CD4-positive, alpha-beta T cell (primary cell): ENCODE measurements around the gene CCNL1. TPM values are rescaled to one million over a fixed set of nuclear protein-coding genes. Genes with fewer than 3 reads are reported as not detected.

Experiments used
- ATAC-seq: fragments of 200-7000 bp; cut with Tn5 transposase; one replicate; pipeline ENCODE4 v1.10.0; 2022; ENCODE audit warnings: mild to moderate bottlenecking; ENCODE audit not compliant: poor library complexity
- CTCF ChIA-PET: fragments of 350-600 bp; sonication (Branson Sonifier 250); formaldehyde crosslinking; loops from one replicate; lab custom pipeline; 2021; ENCODE audit warnings: antibody characterized with exemption, inconsistent platforms; lab: Charles Lee
- POLR2A ChIA-PET: fragments of 350-600 bp; sonication (Branson Sonifier 250); formaldehyde crosslinking; loops from one replicate; lab custom pipeline; 2021; ENCODE audit warnings: antibody characterized with exemption, inconsistent platforms; lab: Charles Lee
- DNase-seq, 14 experiments: peaks; one replicate each; pipeline ENCODE4 v3.0.0-alpha.2; 2013 to 2020; ENCODE audit warnings: mixed read lengths in 2 of 14
- H3K27ac ChIP-seq, 2 donors: one replicate each; pipeline versions ENCODE4 v1.5.1 to v1.7.0; 2013; ENCODE audit warnings: low read length in 2 of 2, low read depth in 1 of 2, mild to moderate bottlenecking in 1 of 2
- H3K27me3 ChIP-seq, 2 experiments: 1 replicate in 1 of 2; 2 replicates in 1 of 2; pipeline versions ENCODE4 v1.6.1 to v1.7.0; 2013; ENCODE audit warnings: low read length in 2 of 2, control low read depth in 1 of 2, mild to moderate bottlenecking in 1 of 2, moderate library complexity in 1 of 2; ENCODE audit not compliant: insufficient read depth in 2 of 2, control insufficient read depth in 1 of 2
- H3K36me3 ChIP-seq: one replicate; pipeline ENCODE4 v1.6.1; 2013; ENCODE audit warnings: low read length, control low read depth; ENCODE audit not compliant: insufficient read depth
- H3K4me1 ChIP-seq: one replicate; pipeline ENCODE4 v1.6.1; 2013; ENCODE audit warnings: low read length, control low read depth; ENCODE audit not compliant: insufficient read depth
- H3K4me3 ChIP-seq: one replicate; pipeline ENCODE4 v1.5.1; 2013; ENCODE audit warnings: mild to moderate bottlenecking, low read length, moderate library complexity
- H3K9me3 ChIP-seq, 2 experiments: 1 replicate in 1 of 2; 2 replicates in 1 of 2; pipeline versions ENCODE4 v1.6.1 to v1.7.0; 2013; ENCODE audit warnings: low read length in 2 of 2, mild to moderate bottlenecking in 2 of 2, control low read depth in 1 of 2, moderate library complexity in 1 of 2; ENCODE audit not compliant: control insufficient read depth in 1 of 2, insufficient read depth in 1 of 2
- H3K27ac Mint-ChIP-seq: one replicate; pipeline ENCODE4 v1.8.0; 2020; ENCODE audit warnings: mixed read lengths
- H3K27me3 Mint-ChIP-seq: one replicate; pipeline ENCODE4 v1.8.0; 2021; ENCODE audit warnings: mixed read lengths
- H3K36me3 Mint-ChIP-seq: one replicate; pipeline ENCODE4 v1.8.0; 2021; ENCODE audit warnings: low read depth, mixed read lengths
- H3K4me1 Mint-ChIP-seq: one replicate; pipeline ENCODE4 v1.8.0; 2021; ENCODE audit warnings: low read depth, mixed read lengths
- H3K4me3 Mint-ChIP-seq: one replicate; pipeline ENCODE4 v1.8.0; 2020; ENCODE audit warnings: mild to moderate bottlenecking, mixed read lengths
- H3K9me3 Mint-ChIP-seq: one replicate; pipeline ENCODE4 v1.8.0; 2020; ENCODE audit warnings: mixed read lengths
- intact Hi-C, 2 experiments: fragments of 100-400 bp; cut with DNase I in 1 of 2; cut with micrococcal nuclease in 1 of 2; formaldehyde crosslinking; loops; one replicate each; pipeline versions ENCODE4 v1.15.1 to v1.9.0; 2023 to 2025; cut with DNase I, micrococcal nuclease
- total RNA-seq, 174 experiments: library from RNA in 2 of 174; stranded (reverse) in 2 of 174; gene quantifications; one replicate each; pipeline ENCODE4 v1.2.3 and lab custom pipeline; 2021 to 2026
- TF ChIP-seq, protein P1 (sequence below): fragments of 200-600 bp; IDR thresholded peaks from one replicate; pipeline ENCODE4 v1.8.0; 2022; ENCODE audit warnings: antibody characterized with exemption, mild to moderate bottlenecking

CCNL1 gene
- total RNA-seq, 2 experiments from 2014 or later = 1,350 to 1,388 TPM

GRCh38 chr3:157100096-157100477, 59.9 kb downstream of the CCNL1 start:
- POLR2A ChIA-PET = no interaction called here
- no peak overlapping the region for H3K4me3 ChIP-seq
- H3K4me3 Mint-ChIP-seq = no peak overlapping the region
- no peaks in the 10 kb centered on the region for H3K36me3 Mint-ChIP-seq
- no peaks in the 10 kb centered on the region for H3K9me3 ChIP-seq
- DNase-seq (no peak), ATAC-seq (no peak)
- no peak overlapping the region for H3K27ac Mint-ChIP-seq
- no peak overlapping the region for H3K27ac ChIP-seq
- TF ChIP-seq, protein P1, sequence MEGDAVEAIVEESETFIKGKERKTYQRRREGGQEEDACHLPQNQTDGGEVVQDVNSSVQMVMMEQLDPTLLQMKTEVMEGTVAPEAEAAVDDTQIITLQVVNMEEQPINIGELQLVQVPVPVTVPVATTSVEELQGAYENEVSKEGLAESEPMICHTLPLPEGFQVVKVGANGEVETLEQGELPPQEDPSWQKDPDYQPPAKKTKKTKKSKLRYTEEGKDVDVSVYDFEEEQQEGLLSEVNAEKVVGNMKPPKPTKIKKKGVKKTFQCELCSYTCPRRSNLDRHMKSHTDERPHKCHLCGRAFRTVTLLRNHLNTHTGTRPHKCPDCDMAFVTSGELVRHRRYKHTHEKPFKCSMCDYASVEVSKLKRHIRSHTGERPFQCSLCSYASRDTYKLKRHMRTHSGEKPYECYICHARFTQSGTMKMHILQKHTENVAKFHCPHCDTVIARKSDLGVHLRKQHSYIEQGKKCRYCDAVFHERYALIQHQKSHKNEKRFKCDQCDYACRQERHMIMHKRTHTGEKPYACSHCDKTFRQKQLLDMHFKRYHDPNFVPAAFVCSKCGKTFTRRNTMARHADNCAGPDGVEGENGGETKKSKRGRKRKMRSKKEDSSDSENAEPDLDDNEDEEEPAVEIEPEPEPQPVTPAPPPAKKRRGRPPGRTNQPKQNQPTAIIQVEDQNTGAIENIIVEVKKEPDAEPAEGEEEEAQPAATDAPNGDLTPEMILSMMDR = no peak
- peaks cover 17% of the 10 kb centered on the region for H3K4me1 Mint-ChIP-seq
- CTCF ChIA-PET = no interaction called here
- H3K27me3 ChIP-seq = no peaks in the 10 kb centered on the region
- H3K4me1 ChIP-seq = peaks cover 19% of the 10 kb centered on the region
- no peaks in the 10 kb centered on the region for H3K27me3 Mint-ChIP-seq
- H3K36me3 ChIP-seq = no peaks in the 10 kb centered on the region
- intact Hi-C loops = no loop called here
- H3K9me3 Mint-ChIP-seq = no peaks in the 10 kb centered on the region

GRCh38 chr3:157099326-157100095, 60.4 kb downstream of the CCNL1 start:
- H3K27ac Mint-ChIP-seq = no peak overlapping the region
- DNase-seq = no peak
- ChIA-PET POLR2A (no interaction called here), CTCF (no interaction called here)
- H3K36me3 Mint-ChIP-seq = no peaks in the 10 kb centered on the region
- H3K27me3 Mint-ChIP-seq = no peaks in the 10 kb centered on the region
- Histone ChIP-seq H3K36me3 (no peaks in the 10 kb centered on the region), H3K4me1 (peaks cover 14% of the 10 kb centered on the region), H3K9me3 (no peaks in the 10 kb centered on the region), H3K4me3 (no peak overlapping the region), H3K27ac (no peak overlapping the region), H3K27me3 (no peaks in the 10 kb centered on the region)
- no peak for ATAC-seq
- H3K4me1 Mint-ChIP-seq = peaks cover 12% of the 10 kb centered on the region
- intact Hi-C loops = no loop called here
- TF ChIP-seq, protein P1 = no peak
- no peak overlapping the region for H3K4me3 Mint-ChIP-seq
- H3K9me3 Mint-ChIP-seq = no peaks in the 10 kb centered on the region

DNA sequence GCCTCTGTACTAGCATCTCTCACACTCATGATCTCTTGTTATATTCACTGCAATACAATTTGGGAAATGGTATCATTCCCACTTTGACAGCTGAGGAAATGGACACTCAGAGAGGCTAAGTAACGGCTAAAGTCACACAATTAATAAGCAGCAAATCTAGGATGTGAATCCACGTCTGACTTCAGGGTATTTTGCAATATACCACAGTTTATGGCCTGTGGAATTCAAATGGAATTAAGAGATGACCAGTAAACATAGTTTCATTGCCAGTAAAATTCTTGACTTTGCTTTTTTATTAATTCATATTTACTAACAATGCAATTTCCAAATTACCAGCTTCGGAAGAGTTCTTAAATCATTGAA, 61.1 kb downstream of the CCNL1 start:
- H3K27ac Mint-ChIP-seq = no peak overlapping the region

More for the DNA sequence above, 61.1 kb downstream of the CCNL1 start:
- CTCF ChIA-PET = no interaction called here
- Mint-ChIP-seq H3K9me3 (no peaks in the 10 kb centered on the region), H3K4me1 (peaks cover 6% of the 10 kb centered on the region), H3K4me3 (no peak overlapping the region), H3K27me3 (no peaks in the 10 kb centered on the region), H3K36me3 (no peaks in the 10 kb centered on the region)
- DNase-seq = no peak
- ATAC-seq = no peak
- H3K4me3 ChIP-seq = no peak overlapping the region
- H3K4me1 ChIP-seq = peaks cover 9% of the 10 kb centered on the region
- H3K9me3 ChIP-seq = no peaks in the 10 kb centered on the region
- no peaks in the 10 kb centered on the region for H3K27me3 ChIP-seq
- intact Hi-C loops = no loop called here
- no peaks in the 10 kb centered on the region for H3K36me3 ChIP-seq
- TF ChIP-seq, protein P1 = no peak
- H3K27ac ChIP-seq = no peak overlapping the region
- POLR2A ChIA-PET = interaction anchor here (1.3 kb wide), 1 partner anchor 10 kb away, joined by 3 read pairs; no protein-coding TSS in a partner anchor
